GM12878 (cell line): ENCODE measurements around the gene MED31. TPM values are rescaled to one million over a fixed set of nuclear protein-coding genes. Genes with fewer than 3 reads are reported as not detected.

ENCODE experiments used
- ATAC-seq: fragments of 200-7000 bp; cut with Tn5 transposase; 3 replicates; pipeline ENCODE4 v1.9.1; 2020; ENCODE audit warnings: mild to moderate bottlenecking, moderate library complexity
- BruUV-seq: library from RNA; stranded (reverse); fragments of 400-500 nt; replicated peaks from 2 replicates; lab custom pipeline; 2021; lab: Mats Ljungman, UMichigan
- CTCF ChIA-PET: fragments of 300-600 bp; sonication (Branson Sonifier 250); formaldehyde crosslinking; extraction: SDS; loops from one replicate; lab custom pipeline; 2021; ENCODE audit warnings: inconsistent platforms; lab: Yijun Ruan, JAX
- POLR2A ChIA-PET: fragments of 350-600 bp; formaldehyde crosslinking; extraction: SDS; loops from one replicate; lab custom pipeline; 2021; ENCODE audit warnings: inconsistent platforms; lab: Charles Lee
- RAD21 ChIA-PET: fragments of 300-600 bp; sonication (Branson Sonifier 250); formaldehyde crosslinking; loops from one replicate; lab custom pipeline; 2023; ENCODE audit warnings: antibody characterized with exemption; ENCODE audit not compliant: unreplicated experiment; lab: Charles Lee
- SMC1A ChIA-PET: fragments of 300-600 bp; sonication (Branson Sonifier 250); formaldehyde crosslinking; loops from one replicate; lab custom pipeline; 2023; ENCODE audit not compliant: unreplicated experiment, uncharacterized antibody; lab: Charles Lee
- DNase-seq: peaks from one replicate; pipeline ENCODE4 v3.0.0-alpha.2; 2011; ENCODE audit warnings: low read depth, low spot score
- FAIRE-seq: peaks from 3 replicates; lab custom pipeline; 2011; peaks lifted over from hg19 to GRCh38; lab: Jason Lieb, UNC
- H2AFZ ChIP-seq: 2 replicates; pipeline ENCODE4 v1.6.0; 2011; ENCODE audit warnings: low read depth, low read length, control low read depth; ENCODE audit not compliant: control insufficient read depth
- H3K27ac ChIP-seq: 2 replicates; pipeline ENCODE4 v1.5.1; 2011; ENCODE audit warnings: control low read depth; ENCODE audit not compliant: control insufficient read depth, insufficient read depth
- H3K27me3 ChIP-seq, 2 experiments: replicated peaks in 1 of 2; 2 replicates each; pipeline versions ENCODE4 v1.6.0 to v1.6.1; 2011; ENCODE audit warnings: low read length in 1 of 2; ENCODE audit not compliant: control insufficient read depth in 2 of 2, insufficient read depth in 2 of 2
- H3K36me3 ChIP-seq, 2 experiments: 2 replicates each; pipeline ENCODE4 v1.5.1; 2011; ENCODE audit warnings: low read length in 1 of 2; ENCODE audit not compliant: control insufficient read depth in 2 of 2, insufficient read depth in 2 of 2
- H3K4me1 ChIP-seq: 2 replicates; pipeline ENCODE4 v1.6.1; 2011; ENCODE audit warnings: mild to moderate bottlenecking, low read length, moderate library complexity, mixed read lengths; ENCODE audit not compliant: control insufficient read depth, insufficient read depth
- H3K4me2 ChIP-seq: 2 replicates; pipeline ENCODE4 v1.6.0; 2011; ENCODE audit warnings: control low read depth; ENCODE audit not compliant: control insufficient read depth, insufficient read depth
- H3K4me3 ChIP-seq: fragments of 200-600 bp; sonication (generic); 2 replicates; pipeline ENCODE4 v1.5.1; 2016
- H3K79me2 ChIP-seq: 2 replicates; pipeline ENCODE4 v1.6.0; 2011; ENCODE audit warnings: low read length; ENCODE audit not compliant: control insufficient read depth, insufficient read depth
- H3K9ac ChIP-seq: 2 replicates; pipeline ENCODE4 v1.8.0; 2011; ENCODE audit warnings: low read length, control low read depth, mixed read lengths; ENCODE audit not compliant: control insufficient read depth, insufficient read depth
- H3K9me3 ChIP-seq: replicated peaks from 3 replicates; pipeline ENCODE4 v1.5.1; 2011; ENCODE audit warnings: mild to moderate bottlenecking, low read length; ENCODE audit not compliant: control insufficient read depth, insufficient read depth
- H4K20me1 ChIP-seq: 2 replicates; pipeline ENCODE4 v1.6.0; 2011; ENCODE audit not compliant: control insufficient read depth, insufficient read depth
- BHLHE40 ChIP-seq, 2 experiments: fragments of 450-650 bp in 1 of 2; IDR thresholded peaks; 2 replicates each; pipeline ENCODE4 v1.6.1; 2011 to 2017; ENCODE audit warnings: low read depth in 2 of 2, borderline replicate concordance in 1 of 2, improper control_type of control experiment in 1 of 2, low read length in 1 of 2, mild to moderate bottlenecking in 1 of 2
- CREB1 ChIP-seq: IDR thresholded peaks from 2 replicates; pipeline ENCODE4 v1.6.1; 2012; ENCODE audit warnings: low read depth, mild to moderate bottlenecking, inconsistent platforms
- E2F4 ChIP-seq: IDR thresholded peaks from 2 replicates; pipeline ENCODE4 v1.6.1; 2012; ENCODE audit warnings: low read depth, low read length, improper control_type of control experiment
- HSF1 ChIP-seq: fragments of 150-350 bp; IDR thresholded peaks from 2 replicates; pipeline ENCODE4 v1.6.1; 2014; ENCODE audit warnings: mild to moderate bottlenecking, low read depth, low read length
- IKZF1 ChIP-seq: fragments of 450-650 bp; conservative IDR thresholded peaks from 2 replicates; pipeline ENCODE4 v1.6.1; 2017; ENCODE audit warnings: antibody characterized with exemption, mild to moderate bottlenecking
- NBN ChIP-seq: fragments of 450-650 bp; IDR thresholded peaks from 2 replicates; pipeline ENCODE4 v1.6.1; 2016
- NFXL1 ChIP-seq: fragments of 450-650 bp; IDR thresholded peaks from 2 replicates; pipeline ENCODE4 v1.6.1; 2017; ENCODE audit warnings: antibody characterized with exemption, mild to moderate bottlenecking, borderline replicate concordance
- REST ChIP-seq: IDR thresholded peaks from 2 replicates; pipeline ENCODE4 v1.6.1; 2012; ENCODE audit warnings: mild to moderate bottlenecking, low read depth, low read length
- SIN3A ChIP-seq: IDR thresholded peaks from 2 replicates; pipeline ENCODE4 v1.6.1; 2012; ENCODE audit warnings: low read depth, low read length, improper control_type of control experiment
- SMARCA5 ChIP-seq: fragments of 450-650 bp; IDR thresholded peaks from 2 replicates; pipeline ENCODE4 v1.6.1; 2017; ENCODE audit warnings: mild to moderate bottlenecking
- SUPT20H ChIP-seq: IDR thresholded peaks from 2 replicates; pipeline ENCODE4 v1.6.1; 2011; ENCODE audit warnings: low read depth, mild to moderate bottlenecking, low read length, moderate library complexity, borderline replicate concordance; ENCODE audit not compliant: control insufficient read depth
- TARDBP ChIP-seq: IDR thresholded peaks from 2 replicates; pipeline ENCODE4 v1.6.1; 2016; ENCODE audit warnings: borderline replicate concordance
- YBX1 ChIP-seq: fragments of 450-650 bp; IDR thresholded peaks from 2 replicates; pipeline ENCODE4 v1.6.1; 2016; ENCODE audit warnings: antibody characterized with exemption
- ZNF207 ChIP-seq: fragments of 450-650 bp; IDR thresholded peaks from 2 replicates; pipeline ENCODE4 v1.6.1; 2014; ENCODE audit warnings: antibody characterized with exemption, mild to moderate bottlenecking, borderline replicate concordance
- WGBS: methylation state at CpG from one replicate; pipeline ENCODE4 v1.1.6; 2016; ENCODE audit warnings: low lambda C conversion rate; ENCODE audit not compliant: insufficient replicate concordance, insufficient coverage; ENCODE audit errors: missing lambda C conversion rate; 5-methylcytosine and 5-hydroxymethylcytosine counted together
- in situ Hi-C: fragments of 300-500 bp; cut with MboI; formaldehyde crosslinking; loops from 9 replicates; pipeline ENCODE4 v1.14.3; 2018; ENCODE audit warnings: mixed read lengths
- intact Hi-C: fragments of 100-400 bp; cut with micrococcal nuclease; formaldehyde crosslinking; loops from one replicate; pipeline ENCODE4 v1.14.2; 2022; ENCODE audit not compliant: unreplicated experiment
- polyA plus RNA-seq, 11 experiments: library from polyadenylated mRNA; depleted of rRNA in 4 of 11; unstranded in 6 of 11; stranded (reverse) in 5 of 11; fragments of >200 nt; fragmentation: Nextera tagmentation in 4 of 11; fragmentation: Illumina TruSeq in 1 of 11; extraction: Ambion mirVana in 4 of 11; extraction: Trizol in 1 of 11; gene quantifications; 1 replicate in 1 of 11; 2 replicates in 10 of 11; pipeline versions ENCODE4 v1.2.1 to v1.2.3, GENCODE V29; 2011 to 2016; ENCODE audit warnings: inconsistent platforms in 2 of 11, missing spikeins in 2 of 11, low read depth in 1 of 11
- total RNA-seq, 4 experiments: library from RNA; depleted of rRNA in 3 of 4; stranded (reverse); fragments of >200 nt in 3 of 4; fragmentation: Illumina TruSeq in 1 of 4; extraction: Trizol in 1 of 4; gene quantifications; 2 replicates each; pipeline versions ENCODE4 v1.2.1 to v1.2.3, GENCODE V29; 2013 to 2021
- TF ChIP-seq, protein P1 (sequence below): fragments of 450-650 bp; IDR thresholded peaks from 2 replicates; pipeline ENCODE4 v1.6.1; 2016; ENCODE audit warnings: mild to moderate bottlenecking, moderate library complexity, borderline replicate concordance

The MED31 gene
- total and polyA plus RNA-seq, 10 of the 15 experiments (the other 5 are each of a cell fraction or from before 2014, with no cell fraction given), result 14.4 to 71.1 (median 34.6) TPM

DNA sequence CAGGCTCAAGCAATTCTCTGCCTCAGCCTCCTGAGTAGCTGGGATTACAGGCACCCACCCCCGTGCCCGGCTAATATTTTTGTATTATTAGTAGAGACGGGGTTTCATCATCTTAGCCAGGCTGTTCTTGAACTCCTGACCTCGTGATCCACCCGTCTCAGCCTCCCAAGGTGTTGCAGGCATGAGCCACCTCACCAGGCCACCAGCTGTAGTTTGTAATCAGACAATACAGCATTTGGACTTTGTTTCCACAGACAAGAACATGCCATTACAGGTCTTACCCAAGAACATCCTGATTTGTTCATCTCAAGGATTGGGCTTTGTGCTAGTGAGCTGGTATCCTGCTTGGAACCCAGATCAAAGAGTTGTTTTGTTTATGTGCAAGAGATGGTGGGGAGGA lies 30.3 kb upstream of the MED31 start:
- H3K79me2 ChIP-seq, result no peaks in the 10 kb centered on the region
- POLR2A ChIA-PET, result no interaction called here
- no peak overlapping the region for H3K27ac ChIP-seq
- peaks cover 4% of the 10 kb centered on the region; the same call in 1 of the 2 replicates for H3K4me1 ChIP-seq
- in situ Hi-C loops, result no loop called here
- no peaks in the 10 kb centered on the region for H3K36me3 ChIP-seq
- WGBS, result 5% methylated on average over 5 of the region's 5 CpGs
- H3K9me3 ChIP-seq, result no peaks in the 10 kb centered on the region
- H2AFZ ChIP-seq, result no peak overlapping the region
- DNase-seq (no peak), FAIRE-seq (no peak), ATAC-seq (no peak)
- peaks cover 0 to 2% of the 10 kb centered on the region in 2 experiments; a peak in 3 of 4 replicates for H3K27me3 ChIP-seq
- H3K4me2 ChIP-seq, result no peak overlapping the region
- RAD21 ChIA-PET, result no interaction called here
- SMC1A ChIA-PET, result no interaction called here
- no peak overlapping the region for H3K9ac ChIP-seq
- BruUV-seq, result no TSS peak
- CTCF ChIA-PET, result interaction anchor here (0.6 kb wide), 1 partner anchor 160 kb away, joined by 3 read pairs; no protein-coding TSS in a partner anchor
- no peak for TF ChIP-seq HSF1
- TF ChIP-seq SIN3A, result no peak
- TF ChIP-seq NBN, result no peak
- TF ChIP-seq CREB1, result no peak
- TF ChIP-seq YBX1, result no peak
- no peak for TF ChIP-seq ZNF207
- TF ChIP-seq SMARCA5, result no peak
- TF ChIP-seq NFXL1, result no peak
- no peak for TF ChIP-seq TARDBP
- TF ChIP-seq REST, result no peak
- no peak for TF ChIP-seq E2F4
- TF ChIP-seq IKZF1, result no peak
- TF ChIP-seq BHLHE40 (IDR thresholded peaks at IDR 0.05; ENCODE audit: borderline replicate concordance in 1 of 2, low read depth in 2 of 2, low read length in 1 of 2), result no peak
- no peak for TF ChIP-seq SUPT20H
- TF ChIP-seq, protein P1, sequence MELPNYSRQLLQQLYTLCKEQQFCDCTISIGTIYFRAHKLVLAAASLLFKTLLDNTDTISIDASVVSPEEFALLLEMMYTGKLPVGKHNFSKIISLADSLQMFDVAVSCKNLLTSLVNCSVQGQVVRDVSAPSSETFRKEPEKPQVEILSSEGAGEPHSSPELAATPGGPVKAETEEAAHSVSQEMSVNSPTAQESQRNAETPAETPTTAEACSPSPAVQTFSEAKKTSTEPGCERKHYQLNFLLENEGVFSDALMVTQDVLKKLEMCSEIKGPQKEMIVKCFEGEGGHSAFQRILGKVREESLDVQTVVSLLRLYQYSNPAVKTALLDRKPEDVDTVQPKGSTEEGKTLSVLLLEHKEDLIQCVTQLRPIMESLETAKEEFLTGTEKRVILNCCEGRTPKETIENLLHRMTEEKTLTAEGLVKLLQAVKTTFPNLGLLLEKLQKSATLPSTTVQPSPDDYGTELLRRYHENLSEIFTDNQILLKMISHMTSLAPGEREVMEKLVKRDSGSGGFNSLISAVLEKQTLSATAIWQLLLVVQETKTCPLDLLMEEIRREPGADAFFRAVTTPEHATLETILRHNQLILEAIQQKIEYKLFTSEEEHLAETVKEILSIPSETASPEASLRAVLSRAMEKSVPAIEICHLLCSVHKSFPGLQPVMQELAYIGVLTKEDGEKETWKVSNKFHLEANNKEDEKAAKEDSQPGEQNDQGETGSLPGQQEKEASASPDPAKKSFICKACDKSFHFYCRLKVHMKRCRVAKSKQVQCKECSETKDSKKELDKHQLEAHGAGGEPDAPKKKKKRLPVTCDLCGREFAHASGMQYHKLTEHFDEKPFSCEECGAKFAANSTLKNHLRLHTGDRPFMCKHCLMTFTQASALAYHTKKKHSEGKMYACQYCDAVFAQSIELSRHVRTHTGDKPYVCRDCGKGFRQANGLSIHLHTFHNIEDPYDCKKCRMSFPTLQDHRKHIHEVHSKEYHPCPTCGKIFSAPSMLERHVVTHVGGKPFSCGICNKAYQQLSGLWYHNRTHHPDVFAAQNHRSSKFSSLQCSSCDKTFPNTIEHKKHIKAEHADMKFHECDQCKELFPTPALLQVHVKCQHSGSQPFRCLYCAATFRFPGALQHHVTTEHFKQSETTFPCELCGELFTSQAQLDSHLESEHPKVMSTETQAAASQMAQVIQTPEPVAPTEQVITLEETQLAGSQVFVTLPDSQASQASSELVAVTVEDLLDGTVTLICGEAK, result no peak
- intact Hi-C loops, result no loop called here
- H4K20me1 ChIP-seq, result no peaks in the 10 kb centered on the region
- no peak overlapping the region for H3K4me3 ChIP-seq
